Trophoblast cell (in vitro differentiated cells and primary cell): ENCODE results near the gene HMGCS1.
"Not testable (repeated sequence)": the region's sequence is repeated elsewhere in the genome, so short reads cannot be mapped to it uniquely, and the experiment has no call there.

Experiments used
- DNase-seq, 2 donors: peaks; one replicate each; pipeline ENCODE4 v3.0.0-alpha.2; 2016
- H2AFZ ChIP-seq: 2 replicates; pipeline ENCODE4 v1.6.1; 2013; ENCODE audit warnings: low read length, moderate library complexity, mild to moderate bottlenecking; ENCODE audit not compliant: insufficient read depth, poor library complexity
- H2AK5ac ChIP-seq: 2 replicates; pipeline ENCODE4 v1.6.1; 2013; ENCODE audit warnings: mild to moderate bottlenecking, low read length
- H2BK120ac ChIP-seq: 2 replicates; pipeline ENCODE4 v1.6.1; 2013; ENCODE audit warnings: low read length, mild to moderate bottlenecking, moderate library complexity; ENCODE audit not compliant: insufficient read depth, poor library complexity
- H2BK12ac ChIP-seq: 2 replicates; pipeline ENCODE4 v1.6.1; 2013; ENCODE audit warnings: mild to moderate bottlenecking, low read length, moderate library complexity
- H2BK5ac ChIP-seq: 2 replicates; pipeline ENCODE4 v1.6.1; 2013; ENCODE audit warnings: low read length, low read depth, moderate library complexity, mild to moderate bottlenecking; ENCODE audit not compliant: poor library complexity
- H3K14ac ChIP-seq: 2 replicates; pipeline ENCODE4 v1.6.1; 2013; ENCODE audit warnings: mild to moderate bottlenecking, low read length
- H3K18ac ChIP-seq: 2 replicates; pipeline ENCODE4 v1.6.1; 2013; ENCODE audit warnings: mild to moderate bottlenecking, low read length
- H3K23ac ChIP-seq: 2 replicates; pipeline ENCODE4 v1.6.1; 2013; ENCODE audit warnings: low read length
- H3K27ac ChIP-seq: 2 replicates; pipeline ENCODE4 v1.5.1; 2013; ENCODE audit warnings: low read depth, mild to moderate bottlenecking, inconsistent platforms, low read length, moderate library complexity
- H3K27me3 ChIP-seq: 2 replicates; pipeline ENCODE4 v1.6.1; 2013; ENCODE audit warnings: inconsistent platforms, mild to moderate bottlenecking, low read length, moderate library complexity; ENCODE audit not compliant: insufficient read depth
- H3K36me3 ChIP-seq, 2 experiments: 1 replicate in 1 of 2; 2 replicates in 1 of 2; pipeline ENCODE4 v1.6.1; 2013; ENCODE audit warnings: low read length in 2 of 2, mild to moderate bottlenecking in 2 of 2, moderate library complexity in 1 of 2; ENCODE audit not compliant: insufficient read depth in 2 of 2, control insufficient read depth in 1 of 2
- H3K4ac ChIP-seq: 2 replicates; pipeline ENCODE4 v1.6.1; 2013; ENCODE audit warnings: low read depth, mild to moderate bottlenecking, low read length, moderate library complexity
- H3K4me1 ChIP-seq, 2 experiments: 1 replicate in 1 of 2; 2 replicates in 1 of 2; pipeline ENCODE4 v1.6.1; 2013; ENCODE audit warnings: low read length in 2 of 2, mild to moderate bottlenecking in 2 of 2, moderate library complexity in 1 of 2; ENCODE audit not compliant: insufficient read depth in 2 of 2, control insufficient read depth in 1 of 2
- H3K4me2 ChIP-seq: 2 replicates; pipeline ENCODE4 v1.6.1; 2013; ENCODE audit warnings: inconsistent platforms, mild to moderate bottlenecking, low read length, moderate library complexity
- H3K4me3 ChIP-seq: 2 replicates; pipeline ENCODE4 v1.5.1; 2013; ENCODE audit warnings: mild to moderate bottlenecking, low read depth, low read length, inconsistent platforms
- H3K79me1 ChIP-seq: one replicate; pipeline ENCODE4 v1.6.1; 2013; ENCODE audit warnings: low read length
- H3K79me2 ChIP-seq: 2 replicates; pipeline ENCODE4 v1.6.1; 2013; ENCODE audit warnings: low read length, mild to moderate bottlenecking; ENCODE audit not compliant: control insufficient read depth, insufficient read depth, poor library complexity
- H3K9ac ChIP-seq: 2 replicates; pipeline ENCODE4 v1.6.1; 2013; ENCODE audit warnings: mild to moderate bottlenecking, low read length
- H3K9me3 ChIP-seq: 2 replicates; pipeline ENCODE4 v1.6.1; 2013; ENCODE audit warnings: low read depth, mild to moderate bottlenecking, control low read depth, inconsistent platforms, low read length; ENCODE audit not compliant: insufficient read depth
- H4K12ac ChIP-seq: 2 replicates; pipeline ENCODE4 v1.6.1; 2013; ENCODE audit warnings: low read depth, mild to moderate bottlenecking, low read length, moderate library complexity
- H4K8ac ChIP-seq: 2 replicates; pipeline ENCODE4 v1.6.1; 2013; ENCODE audit warnings: low read depth, mild to moderate bottlenecking, low read length, moderate library complexity
- H4K91ac ChIP-seq: one replicate; pipeline ENCODE4 v1.6.1; 2013; ENCODE audit warnings: low read depth, mild to moderate bottlenecking, low read length, moderate library complexity
- WGBS: extraction: QIAGEN DNeasy Blood & Tissue Kit; methylation state at CpG from one replicate; pipeline ENCODE4 v1.1.7; 2013; ENCODE audit warnings: missing lambda C conversion rate; ENCODE audit not compliant: insufficient read length, insufficient coverage; ENCODE audit errors: extremely low coverage; 5-methylcytosine and 5-hydroxymethylcytosine counted together

The HMGCS1 gene

DNA sequence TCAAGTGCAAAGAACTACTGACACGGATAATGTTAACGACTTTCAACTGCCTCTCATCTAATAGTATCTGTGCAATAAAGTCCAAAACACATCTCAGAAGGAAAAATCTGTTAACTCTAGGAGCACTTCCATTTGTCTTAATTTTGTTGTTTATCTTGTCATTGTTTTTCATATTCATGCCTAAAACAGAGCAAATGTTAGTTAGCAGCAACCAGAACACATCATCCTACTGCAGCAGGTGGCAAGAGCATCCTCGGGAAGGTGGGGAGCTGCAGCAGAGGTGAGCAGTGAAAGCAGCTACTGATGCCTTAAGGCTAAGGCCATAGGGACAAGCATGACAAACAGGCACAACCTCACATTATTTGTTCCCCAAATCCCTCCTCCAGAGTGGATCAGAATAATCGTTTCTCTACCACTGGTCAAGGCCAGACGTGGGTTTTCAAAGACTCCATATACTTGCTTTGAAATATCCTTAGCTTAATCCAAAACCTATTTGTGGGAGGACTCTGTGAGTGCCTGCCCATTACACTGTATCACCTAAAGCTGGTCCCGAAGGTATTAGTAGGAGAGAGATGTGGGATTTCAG is 1.0 kb downstream of the HMGCS1 start:
- no peak overlapping the region for H2BK120ac ChIP-seq
- peak overlapping the region; percentile 21 for H3K9ac ChIP-seq
- no peak overlapping the region for H3K23ac ChIP-seq
- peak overlapping the region; percentile 99 for H3K4me3 ChIP-seq
- no peak overlapping the region for H3K14ac ChIP-seq
- H4K91ac ChIP-seq, result no peak overlapping the region
- no peak overlapping the region for H2BK12ac ChIP-seq
- H3K27ac ChIP-seq, result no peak overlapping the region
- H4K8ac ChIP-seq, result no peak overlapping the region
- H2AK5ac ChIP-seq, result no peak overlapping the region
- H3K4ac ChIP-seq, result peak overlapping the region; percentile 98
- no CpG with 5 or more reads among the region's 6 CpGs for WGBS
- no peak overlapping the region for H3K18ac ChIP-seq
- H3K9me3 ChIP-seq, result no peaks in the 10 kb centered on the region
- peaks cover 5 to 11% of the 10 kb centered on the region in 2 experiments for H3K4me1 ChIP-seq
- H2AFZ ChIP-seq, result no peak overlapping the region
- no peaks in the 10 kb centered on the region for H3K36me3 ChIP-seq
- H4K12ac ChIP-seq, result no peak overlapping the region
- no peak overlapping the region for H2BK5ac ChIP-seq
- DNase-seq, result no peak
- H3K79me1 ChIP-seq, result peaks cover 13% of the 10 kb centered on the region
- H3K27me3 ChIP-seq, result no peaks in the 10 kb centered on the region
- peak overlapping the region; percentile 58 for H3K4me2 ChIP-seq
- H3K79me2 ChIP-seq, result peaks cover 18% of the 10 kb centered on the region

DNA sequence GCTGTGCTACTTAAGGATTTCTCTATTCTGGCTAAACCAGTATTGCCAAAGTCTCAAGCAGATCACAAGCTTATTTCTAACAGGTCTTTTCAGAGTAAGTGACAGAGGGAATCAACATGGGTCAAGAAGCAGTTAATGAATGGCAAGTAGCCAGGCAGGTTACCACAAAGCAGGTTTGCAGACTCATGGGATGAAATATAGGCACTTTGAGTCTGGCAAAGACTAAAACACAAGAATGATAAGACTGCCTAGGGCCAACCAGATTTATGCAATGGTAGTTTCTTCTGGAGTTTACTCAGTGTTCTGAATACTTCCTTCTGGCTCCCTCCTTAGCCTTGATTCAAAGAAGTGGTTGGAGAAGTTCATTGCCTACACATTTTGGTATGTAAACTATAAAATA is 3.6 kb downstream of the HMGCS1 start:
- Histone ChIP-seq H3K4ac (peak overlapping the region; percentile 57), H3K4me2 (peak overlapping the region; percentile 40), H3K27ac (peak overlapping the region; percentile 18), H2BK12ac (no peak overlapping the region), H3K4me3 (no peak overlapping the region), H2AK5ac (no peak overlapping the region), H3K9me3 (no peaks in the 10 kb centered on the region), H3K79me2 (peaks cover 18% of the 10 kb centered on the region), H3K9ac (no peak overlapping the region), H3K4me1 (peaks cover 5 to 11% of the 10 kb centered on the region in 2 experiments), H3K23ac (no peak overlapping the region), H2BK120ac (no peak overlapping the region), H3K36me3 (peaks cover 0 to 1% of the 10 kb centered on the region in 2 experiments), H4K8ac (no peak overlapping the region), H3K79me1 (peaks cover 11% of the 10 kb centered on the region), H2BK5ac (no peak overlapping the region), H4K91ac (no peak overlapping the region), H4K12ac (no peak overlapping the region), H3K14ac (no peak overlapping the region), H2AFZ (no peak overlapping the region), H3K27me3 (no peaks in the 10 kb centered on the region), H3K18ac (no peak overlapping the region)
- no peak for DNase-seq

DNA sequence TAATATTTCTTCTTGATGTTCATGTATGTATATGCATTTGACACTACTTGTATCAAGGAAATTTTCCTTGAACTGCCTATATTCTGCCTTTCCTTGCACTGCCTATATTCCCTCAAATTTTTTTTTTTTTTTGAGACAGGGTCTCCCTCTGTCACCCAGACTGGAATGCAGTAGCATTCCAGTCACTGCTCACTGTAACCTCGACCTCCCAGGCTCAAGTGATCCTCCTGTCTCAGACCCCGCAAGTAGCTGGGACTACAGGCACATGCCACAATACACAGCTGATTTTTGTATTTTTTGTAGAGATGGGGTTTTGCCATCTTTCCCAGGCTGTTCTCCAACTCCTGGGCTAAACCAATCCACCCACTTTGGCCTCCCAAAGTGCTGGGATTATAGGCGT is 4.1 kb downstream of the HMGCS1 start:
- Histone ChIP-seq H3K14ac (no peak overlapping the region), H2BK120ac (no peak overlapping the region), H3K9ac (no peak overlapping the region), H4K91ac (no peak overlapping the region), H3K9me3 (no peaks in the 10 kb centered on the region), H3K36me3 (peaks cover 0 to 1% of the 10 kb centered on the region in 2 experiments), H3K4ac (peak overlapping the region; percentile 57), H3K79me1 (peaks cover 9% of the 10 kb centered on the region), H3K23ac (no peak overlapping the region), H4K8ac (no peak overlapping the region), H2BK5ac (no peak overlapping the region), H3K27ac (peak overlapping the region; percentile 18), H2AK5ac (no peak overlapping the region), H2BK12ac (no peak overlapping the region), H3K79me2 (peaks cover 18% of the 10 kb centered on the region), H3K27me3 (no peaks in the 10 kb centered on the region), H3K18ac (no peak overlapping the region), H4K12ac (no peak overlapping the region), H3K4me3 (no peak overlapping the region), H2AFZ (no peak overlapping the region), H3K4me1 (peaks cover 4 to 9% of the 10 kb centered on the region in 2 experiments), H3K4me2 (peak overlapping the region; percentile 40)
- DNase-seq, result no peak
- WGBS, result no CpG with 5 or more reads among the region's 3 CpGs

DNA sequence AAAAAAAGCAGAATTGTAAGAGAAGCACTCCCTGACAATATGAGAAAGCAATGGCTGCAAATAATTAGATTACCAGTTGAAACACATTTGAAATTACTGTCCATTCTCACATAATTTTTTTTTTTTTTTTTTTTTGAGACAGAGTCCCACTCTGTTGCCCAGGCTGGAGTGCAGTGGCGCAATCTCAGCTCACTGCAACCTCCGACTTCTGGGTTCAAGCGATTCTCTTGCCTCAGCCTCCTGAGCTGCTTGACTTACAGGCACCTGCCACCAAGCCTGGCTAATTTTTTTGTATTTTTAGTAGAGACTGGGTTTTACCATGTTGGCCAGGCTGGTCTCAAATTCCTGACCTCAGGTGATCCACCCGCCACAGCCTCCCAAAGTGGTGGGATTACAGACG is 6.3 kb downstream of the HMGCS1 start:
- DNase-seq, H3K9ac ChIP-seq, H4K12ac ChIP-seq, H3K4me3 ChIP-seq, H2AK5ac ChIP-seq, H2BK120ac ChIP-seq, H3K79me1 ChIP-seq, H3K4me2 ChIP-seq, H4K8ac ChIP-seq, H4K91ac ChIP-seq, H2AFZ ChIP-seq, H2BK5ac ChIP-seq, H3K23ac ChIP-seq, H3K27me3 ChIP-seq, H2BK12ac ChIP-seq, H3K27ac ChIP-seq, H3K9me3 ChIP-seq, H3K18ac ChIP-seq, H3K4me1 ChIP-seq, H3K36me3 ChIP-seq, H3K14ac ChIP-seq: not testable (repeated sequence)
- peaks cover 11% of the 10 kb centered on the region for H3K79me2 ChIP-seq
- peak overlapping the region; percentile 27 for H3K4ac ChIP-seq
- no CpG with 5 or more reads among the region's 5 CpGs for WGBS
